Nephron (organoid): ENCODE data around the gene TFG.
A peak's percentile ranks its signal among the peaks of the same experiment; 100 is the strongest.

ENCODE experiments used
- H3K27ac Mint-ChIP-seq, 3 experiments: 2 replicates each; pipeline ENCODE4 v1.8.0; 2020; ENCODE audit warnings: mixed read lengths in 3 of 3, mild to moderate bottlenecking in 2 of 3, moderate library complexity in 1 of 3
- H3K27me3 Mint-ChIP-seq: 2 replicates; pipeline ENCODE4 v1.8.0; 2021; ENCODE audit warnings: low read depth, mild to moderate bottlenecking, moderate library complexity, mixed read lengths
- H3K36me3 Mint-ChIP-seq: 2 replicates; pipeline ENCODE4 v1.8.0; 2020; ENCODE audit warnings: low read depth, mixed read lengths
- H3K4me1 Mint-ChIP-seq: 2 replicates; pipeline ENCODE4 v1.8.0; 2020; ENCODE audit warnings: mixed read lengths
- H3K4me3 Mint-ChIP-seq, 3 experiments: 2 replicates each; pipeline ENCODE4 v1.8.0; 2020; ENCODE audit warnings: mild to moderate bottlenecking in 3 of 3, mixed read lengths in 3 of 3, moderate library complexity in 2 of 3
- H3K9me3 Mint-ChIP-seq: 2 replicates; pipeline ENCODE4 v1.8.0; 2020; ENCODE audit warnings: mixed read lengths
- TF ChIP-seq, protein P1 (sequence below), 3 experiments: fragments of 200-600 bp; sonication (generic); IDR thresholded peaks; one replicate each; pipeline ENCODE4 v1.5.0; 2021; ENCODE audit warnings: antibody characterized with exemption in 3 of 3; ENCODE audit not compliant: unreplicated experiment in 3 of 3

The TFG gene

DNA sequence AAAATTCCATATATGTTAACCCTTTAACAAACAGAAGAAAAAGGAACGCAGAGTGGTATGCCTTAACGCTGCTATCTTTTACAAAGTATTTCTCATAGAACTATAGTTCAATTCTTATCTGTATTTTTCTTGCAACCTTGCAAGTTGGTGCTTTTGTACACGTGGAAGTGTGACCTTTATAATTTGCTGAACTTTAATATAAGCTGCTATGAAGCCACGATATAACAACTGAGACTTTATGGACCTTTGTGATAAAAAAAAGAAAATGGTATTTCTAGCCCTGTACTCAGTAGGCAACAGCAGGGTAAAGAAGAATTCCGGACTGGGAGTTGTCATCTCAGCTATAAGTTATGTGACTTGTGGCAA lies 6.3 kb upstream of the TFG start:
- TF ChIP-seq, protein P1, sequence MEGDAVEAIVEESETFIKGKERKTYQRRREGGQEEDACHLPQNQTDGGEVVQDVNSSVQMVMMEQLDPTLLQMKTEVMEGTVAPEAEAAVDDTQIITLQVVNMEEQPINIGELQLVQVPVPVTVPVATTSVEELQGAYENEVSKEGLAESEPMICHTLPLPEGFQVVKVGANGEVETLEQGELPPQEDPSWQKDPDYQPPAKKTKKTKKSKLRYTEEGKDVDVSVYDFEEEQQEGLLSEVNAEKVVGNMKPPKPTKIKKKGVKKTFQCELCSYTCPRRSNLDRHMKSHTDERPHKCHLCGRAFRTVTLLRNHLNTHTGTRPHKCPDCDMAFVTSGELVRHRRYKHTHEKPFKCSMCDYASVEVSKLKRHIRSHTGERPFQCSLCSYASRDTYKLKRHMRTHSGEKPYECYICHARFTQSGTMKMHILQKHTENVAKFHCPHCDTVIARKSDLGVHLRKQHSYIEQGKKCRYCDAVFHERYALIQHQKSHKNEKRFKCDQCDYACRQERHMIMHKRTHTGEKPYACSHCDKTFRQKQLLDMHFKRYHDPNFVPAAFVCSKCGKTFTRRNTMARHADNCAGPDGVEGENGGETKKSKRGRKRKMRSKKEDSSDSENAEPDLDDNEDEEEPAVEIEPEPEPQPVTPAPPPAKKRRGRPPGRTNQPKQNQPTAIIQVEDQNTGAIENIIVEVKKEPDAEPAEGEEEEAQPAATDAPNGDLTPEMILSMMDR (IDR thresholded peaks at IDR 0.05; ENCODE audit: unreplicated experiment in 3 of 3): no peak
- Mint-ChIP-seq H3K36me3 (no peaks in the 10 kb centered on the region), H3K4me1 (no peaks in the 10 kb centered on the region), H3K27ac (no peak overlapping the region), H3K9me3 (no peaks in the 10 kb centered on the region), H3K4me3 (no peak overlapping the region), H3K27me3 (peaks cover 29% of the 10 kb centered on the region)

GRCh38 chr3:100703865-100704264 lies 5.4 kb upstream of the TFG start:
- TF ChIP-seq, protein P1 (IDR thresholded peaks at IDR 0.05; ENCODE audit: unreplicated experiment in 3 of 3): no peak
- Mint-ChIP-seq H3K4me1 (peaks cover 3% of the 10 kb centered on the region), H3K36me3 (no peaks in the 10 kb centered on the region), H3K4me3 (no peak overlapping the region), H3K9me3 (peaks cover 3% of the 10 kb centered on the region), H3K27me3 (peaks cover 32% of the 10 kb centered on the region), H3K27ac (no peak overlapping the region)

DNA sequence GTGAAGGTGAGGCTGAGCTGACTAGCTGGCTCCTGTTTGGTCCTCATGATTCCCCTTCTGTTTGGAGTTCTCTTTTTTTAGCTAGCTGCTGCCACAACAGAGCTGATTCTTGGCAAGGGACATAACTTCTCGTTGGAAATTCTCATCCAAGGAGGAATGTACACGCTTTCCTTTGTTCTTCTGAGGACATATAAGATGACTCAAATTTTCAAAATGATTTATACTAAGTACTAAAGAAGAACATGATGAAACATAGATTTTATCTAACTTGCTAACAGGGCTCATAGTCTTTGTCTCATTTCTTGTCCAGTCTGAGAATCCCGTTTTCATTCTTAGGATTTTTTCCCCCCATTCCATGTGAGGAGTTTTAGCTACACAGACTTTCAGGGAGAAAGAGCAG lies 2.9 kb upstream of the TFG start:
- H3K27ac Mint-ChIP-seq: no peak overlapping the region

GRCh38 chr3:100708644-100708988 lies 678 bp upstream of the TFG start:
- Mint-ChIP-seq H3K9me3 (peaks cover 10% of the 10 kb centered on the region), H3K4me1 (peaks cover 33% of the 10 kb centered on the region), H3K4me3 (peak overlapping the region; percentile 89 to 93 (median 91)), H3K27me3 (peaks cover 33% of the 10 kb centered on the region), H3K27ac (peak overlapping the region; percentile 84 to 99 (median 96)), H3K36me3 (peaks cover 26% of the 10 kb centered on the region)
- TF ChIP-seq, protein P1 (IDR thresholded peaks at IDR 0.05; ENCODE audit: unreplicated experiment in 3 of 3): no peak

More for the DNA sequence above, 2.9 kb upstream of the TFG start:
- Mint-ChIP-seq H3K27me3 (peaks cover 33% of the 10 kb centered on the region), H3K4me3 (no peak overlapping the region), H3K9me3 (peaks cover 8% of the 10 kb centered on the region), H3K36me3 (peaks cover 6% of the 10 kb centered on the region), H3K4me1 (peaks cover 14% of the 10 kb centered on the region)
- TF ChIP-seq, protein P1 (IDR thresholded peaks at IDR 0.05; ENCODE audit: unreplicated experiment in 3 of 3): no peak

DNA sequence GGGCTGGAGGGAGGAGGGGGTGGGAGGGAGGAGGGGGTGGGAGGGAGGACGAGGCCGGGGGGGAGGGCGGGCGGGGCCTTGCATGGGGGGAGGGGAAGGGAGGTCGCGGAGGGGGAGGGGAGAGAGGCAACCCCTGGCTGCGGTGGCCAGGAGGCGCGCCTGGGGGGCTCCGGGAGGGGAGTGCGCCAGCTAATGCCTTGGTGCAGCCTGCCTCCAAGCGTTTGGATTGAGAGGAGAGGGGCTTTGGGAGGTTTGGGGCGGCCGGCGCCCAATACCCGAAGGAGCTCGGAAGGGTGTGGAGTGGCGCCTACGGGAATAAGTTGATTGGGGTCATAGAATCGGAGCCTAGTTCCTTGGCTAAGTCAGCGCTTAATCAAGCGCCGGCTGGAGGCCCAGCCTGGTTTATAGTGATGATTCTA lies 557 bp downstream of the TFG start:
- peaks cover 33% of the 10 kb centered on the region for H3K27me3 Mint-ChIP-seq
- H3K4me3 Mint-ChIP-seq: peak overlapping the region; percentile 89 to 93 (median 91)
- H3K27ac Mint-ChIP-seq: peak overlapping the region; percentile 82 to 96 (median 84)
- H3K9me3 Mint-ChIP-seq: peaks cover 10% of the 10 kb centered on the region
- peaks cover 37% of the 10 kb centered on the region for H3K4me1 Mint-ChIP-seq
- TF ChIP-seq, protein P1 (IDR thresholded peaks at IDR 0.05; ENCODE audit: unreplicated experiment in 3 of 3): peak in 1 of 3 experiments; percentile 17
- peaks cover 36% of the 10 kb centered on the region for H3K36me3 Mint-ChIP-seq

DNA sequence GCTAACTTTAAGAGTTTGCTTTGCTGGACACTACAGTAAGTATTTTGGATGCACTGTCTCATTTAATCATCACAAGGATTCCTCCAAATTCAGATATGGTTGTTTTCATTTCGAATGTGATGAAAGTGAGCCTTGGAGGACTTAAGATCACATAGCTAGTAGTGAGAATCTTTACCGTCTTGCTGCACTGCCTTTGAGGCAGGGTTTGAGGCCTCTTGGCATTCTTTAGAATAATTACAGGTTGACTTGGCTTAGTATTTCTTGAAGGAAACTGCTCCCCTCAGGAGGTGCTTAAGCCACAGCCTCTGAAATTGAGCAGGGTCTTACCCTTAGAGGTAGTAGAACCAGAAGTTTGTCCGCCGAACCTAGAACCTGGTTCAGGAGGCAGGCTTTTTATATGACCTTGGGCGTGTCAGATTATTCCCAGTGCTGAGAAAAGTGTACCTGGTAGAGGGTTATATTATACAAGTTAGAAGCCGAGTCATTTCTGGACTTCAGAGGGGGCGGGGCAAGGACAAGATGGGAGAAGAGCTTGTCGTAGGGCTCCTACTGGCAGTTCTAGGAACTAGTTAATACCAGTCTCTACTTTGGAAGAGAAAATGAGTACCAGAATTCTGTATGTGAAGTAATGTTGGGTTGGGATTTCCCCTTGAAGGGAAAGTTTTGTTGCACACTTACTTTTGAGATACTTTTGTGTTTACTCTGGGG lies 1.1 kb downstream of the TFG start:
- Mint-ChIP-seq H3K9me3 (peaks cover 10% of the 10 kb centered on the region), H3K4me3 (peak overlapping the region; percentile 87 to 93 (median 89)), H3K36me3 (peaks cover 41% of the 10 kb centered on the region), H3K27me3 (peaks cover 31% of the 10 kb centered on the region), H3K27ac (peak overlapping the region; percentile 82 to 96 (median 84)), H3K4me1 (peaks cover 41% of the 10 kb centered on the region)
- TF ChIP-seq, protein P1 (IDR thresholded peaks at IDR 0.05; ENCODE audit: unreplicated experiment in 3 of 3): peak; percentile 21 to 34 (median 26)
